HG03354 (cell line): ENCODE measurements around the gene YLPM1.
A peak's percentile ranks its signal among the peaks of the same experiment; 100 is the strongest.

ENCODE experiments used
- ATAC-seq: cut with Tn5 transposase; IDR thresholded peaks from one replicate; pipeline ENCODE4 v1.9.1; 2021; ENCODE audit warnings: mild to moderate bottlenecking; ENCODE audit not compliant: unreplicated experiment, poor library complexity, severe bottlenecking

The YLPM1 gene

GRCh38 chr14:74864198-74864597 is 101.1 kb downstream of the YLPM1 start:
- no peak for ATAC-seq

DNA sequence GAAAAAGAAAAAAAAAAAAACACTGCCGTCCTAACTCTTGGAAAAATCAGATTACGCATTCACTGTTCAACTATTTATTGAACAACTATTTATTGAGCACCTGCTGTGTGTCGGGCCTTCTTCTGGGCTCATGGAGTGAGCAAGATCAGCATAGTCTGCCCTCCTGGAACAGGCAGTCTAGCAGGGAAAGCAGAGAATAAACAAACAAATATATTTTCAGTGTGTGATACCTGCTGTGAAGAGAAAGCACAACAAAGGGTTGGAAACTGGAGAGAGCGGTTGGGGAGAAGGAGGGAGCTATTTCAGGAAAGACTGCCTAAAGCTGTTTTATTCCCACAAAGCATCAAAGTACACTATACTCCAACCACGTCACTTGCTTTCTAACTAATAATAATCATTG is 102.0 kb downstream of the YLPM1 start:
- ATAC-seq, result no peak

DNA sequence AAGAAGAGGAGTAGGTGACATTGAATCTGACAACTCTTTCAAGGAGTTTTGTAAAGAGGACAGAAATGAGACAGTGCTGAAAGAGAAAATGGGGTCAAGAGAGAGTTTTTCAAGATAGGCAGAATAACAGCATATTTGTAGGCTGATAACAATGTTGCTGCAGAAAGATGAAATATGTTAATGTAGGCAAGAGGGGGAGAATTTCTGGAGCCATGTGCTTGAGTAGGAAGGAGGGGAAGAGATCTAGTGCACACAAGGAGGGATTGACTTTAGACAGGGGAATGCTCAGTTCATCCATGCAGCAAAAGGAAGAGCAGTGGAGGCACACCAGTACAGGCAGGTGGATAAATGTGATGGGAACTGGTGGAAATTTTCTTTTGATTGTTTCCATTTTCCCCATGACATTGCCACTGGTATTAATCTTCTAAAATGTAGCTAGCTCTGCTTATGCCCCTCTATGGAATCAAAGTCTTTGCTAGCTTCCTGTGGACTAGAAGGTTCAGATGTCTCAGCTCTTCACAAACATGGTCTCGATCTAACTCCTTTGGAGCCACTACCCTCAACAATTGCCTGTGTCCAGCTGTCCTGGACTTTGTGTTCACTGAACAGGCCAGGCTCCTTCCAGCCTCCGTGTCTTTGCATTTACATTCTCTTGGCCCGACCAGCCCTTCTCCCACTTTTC is 103.7 kb downstream of the YLPM1 start:
- no peak for ATAC-seq

- no peak for ATAC-seq
Measured at GRCh38 chr14:74867673-74868072, 104.6 kb downstream of the YLPM1 start.

- ATAC-seq, result no peak
Measured at GRCh38 chr14:74868739-74869138, 105.6 kb downstream of the YLPM1 start.

DNA sequence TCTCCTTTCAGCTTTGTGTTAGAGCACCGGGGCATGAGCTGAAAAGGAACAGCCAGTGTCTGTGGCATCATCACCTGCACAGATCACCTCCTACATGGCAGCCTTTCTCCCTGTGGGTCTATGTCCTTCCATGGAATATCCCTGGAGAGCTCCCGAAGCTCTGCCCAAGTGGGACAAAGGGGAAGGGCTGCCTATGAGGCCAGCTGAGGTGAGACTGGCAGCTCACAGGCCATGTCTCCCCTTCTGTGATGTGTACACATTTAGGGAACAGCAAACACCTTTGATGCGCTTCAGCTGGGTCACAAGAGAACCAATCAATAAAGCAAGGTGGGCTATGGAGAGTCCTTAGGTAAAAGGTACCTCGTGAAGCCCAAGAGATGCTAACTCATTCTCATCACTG is 108.7 kb downstream of the YLPM1 start:
- no peak for ATAC-seq

GRCh38 chr14:74875204-74875603 is 112.1 kb downstream of the YLPM1 start:
- ATAC-seq, result no peak

DNA sequence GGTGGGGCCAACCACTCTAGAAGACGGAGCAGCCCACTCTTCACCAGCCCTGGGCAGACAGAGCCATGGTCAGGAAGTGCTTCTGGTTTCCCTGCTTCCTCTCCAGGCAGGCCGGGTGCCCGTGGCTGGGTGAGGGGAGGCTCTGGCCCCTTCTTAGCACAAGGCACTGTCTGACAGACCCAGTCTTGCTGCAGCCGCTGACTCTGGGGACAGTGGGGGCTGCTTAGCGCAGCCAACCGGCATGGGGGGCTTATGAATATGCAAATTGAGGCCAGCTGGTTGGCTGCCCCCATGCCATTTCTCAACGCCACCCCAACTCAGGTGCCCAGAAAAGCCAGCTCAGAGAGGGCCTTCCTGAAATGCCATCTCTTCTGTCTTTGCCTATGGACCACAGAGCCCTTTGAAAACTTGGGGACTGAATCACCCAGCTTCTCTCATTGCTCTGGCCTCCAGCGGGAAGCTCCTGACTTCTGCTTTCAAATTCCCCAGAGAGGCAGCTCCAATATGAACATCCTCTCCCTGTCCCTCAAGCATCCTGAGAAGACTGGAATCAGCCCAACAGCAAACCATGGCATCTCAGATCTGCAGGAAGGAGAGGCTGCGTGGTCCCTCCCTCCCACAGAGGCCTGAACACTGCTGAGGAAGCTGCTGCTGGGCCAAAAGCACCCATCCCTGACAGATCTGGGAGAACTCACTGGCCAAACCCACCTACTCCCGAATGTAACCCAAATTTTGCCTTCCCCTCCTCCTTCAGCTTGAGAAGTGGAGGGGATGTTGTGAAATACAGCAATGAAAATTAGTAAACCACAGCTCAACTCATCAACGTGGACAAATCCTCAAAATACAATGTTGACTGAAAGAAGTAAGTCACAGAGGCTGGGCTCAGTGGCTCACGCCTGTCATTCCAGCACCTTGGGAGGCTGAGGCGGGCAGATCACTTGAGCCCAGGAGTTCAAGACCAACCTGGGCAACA is 113.1 kb downstream of the YLPM1 start, which contains the start of gene PROX2:
Gene PROX2, minus strand, starts transcription at position 205 of the 973 bp plus-strand sequence. CDS start 12,311 bp downstream, outside the sequence.
- ATAC-seq, result no peak

DNA sequence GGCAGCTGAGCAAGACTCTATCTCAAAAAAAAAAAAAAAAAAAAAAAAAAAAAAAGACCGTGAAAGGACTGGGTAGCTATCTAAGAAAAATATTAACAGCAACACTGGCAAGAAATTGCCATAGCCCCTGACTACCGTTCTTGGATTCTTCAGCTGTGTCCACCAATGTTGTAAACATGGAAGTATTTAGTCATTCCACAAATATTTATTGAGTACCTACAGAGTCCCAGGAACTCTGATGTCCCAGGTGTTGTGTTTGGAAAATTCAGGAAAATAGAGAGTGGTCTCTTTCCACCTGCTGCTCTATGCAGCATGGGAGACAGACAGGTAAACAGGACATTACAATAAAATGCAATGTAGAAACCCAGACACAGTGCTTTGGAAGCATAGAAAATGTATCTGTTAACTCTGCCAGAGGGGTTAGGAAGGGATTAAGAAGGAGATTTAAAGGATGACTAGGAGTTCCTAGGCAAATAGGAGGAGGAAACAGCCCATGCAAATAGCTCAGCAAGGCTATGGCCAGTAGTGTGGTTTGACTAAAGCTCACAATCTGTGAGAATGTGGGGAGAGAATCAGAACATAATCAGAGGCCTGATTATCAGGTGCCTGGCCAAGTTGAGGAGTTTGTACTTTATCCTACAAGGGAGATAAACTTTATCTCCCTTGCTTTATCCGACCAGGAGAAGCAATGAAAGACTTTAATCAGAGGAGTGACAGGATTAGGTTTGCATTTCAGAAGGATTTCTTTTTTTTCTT is 116.5 kb downstream of the YLPM1 start:
- no peak for ATAC-seq

DNA sequence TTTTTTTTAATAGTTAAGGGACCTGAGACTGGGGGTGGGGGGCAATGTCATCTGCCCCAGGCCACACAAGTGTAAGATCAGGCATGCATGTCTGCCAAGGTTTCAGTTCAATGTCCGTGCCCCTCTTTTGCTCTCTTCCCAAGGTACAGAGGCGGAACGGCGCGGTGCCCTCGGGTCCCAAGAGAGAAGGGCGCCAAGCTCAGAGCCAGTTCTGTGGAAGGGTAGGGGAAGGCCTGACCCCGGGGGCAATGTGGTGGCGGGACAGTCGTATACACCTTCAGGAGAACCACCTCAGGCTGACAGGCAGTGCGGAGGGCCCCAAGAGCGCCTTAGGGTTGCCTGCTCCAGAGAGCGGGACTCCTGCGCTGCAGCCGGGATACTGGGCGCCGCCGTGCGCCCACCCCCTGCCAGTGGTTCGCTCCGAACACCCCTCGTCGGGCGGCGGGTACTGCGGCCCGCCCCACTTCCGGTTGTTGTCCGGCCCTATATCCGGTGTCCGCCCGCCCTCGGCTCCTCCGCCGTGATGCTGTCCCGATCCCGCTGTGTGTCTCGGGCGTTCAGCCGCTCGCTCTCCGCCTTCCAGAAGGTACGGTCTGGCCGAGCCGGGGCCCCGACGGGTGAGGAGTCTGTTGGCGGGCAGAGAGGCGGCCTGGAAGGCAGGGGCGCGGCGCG is 118.5 kb downstream of the YLPM1 start, which contains the start of gene DLST:
Gene DLST, plus strand, starts transcription at position 486 of the 672 bp plus-strand sequence. Its CDS starts 38 bp downstream, at position 524.
- peak; percentile 93 for ATAC-seq

- peak; percentile 50 for ATAC-seq
Measured at GRCh38 chr14:74882103-74882920, 119.2 kb downstream of the YLPM1 start.
